GM19455 (cell line): ENCODE data around the gene ARX.

Experiments
- ATAC-seq: cut with Tn5 transposase; IDR thresholded peaks from one replicate; pipeline ENCODE4 v1.9.1; 2021; ENCODE audit not compliant: unreplicated experiment

The ARX gene

DNA sequence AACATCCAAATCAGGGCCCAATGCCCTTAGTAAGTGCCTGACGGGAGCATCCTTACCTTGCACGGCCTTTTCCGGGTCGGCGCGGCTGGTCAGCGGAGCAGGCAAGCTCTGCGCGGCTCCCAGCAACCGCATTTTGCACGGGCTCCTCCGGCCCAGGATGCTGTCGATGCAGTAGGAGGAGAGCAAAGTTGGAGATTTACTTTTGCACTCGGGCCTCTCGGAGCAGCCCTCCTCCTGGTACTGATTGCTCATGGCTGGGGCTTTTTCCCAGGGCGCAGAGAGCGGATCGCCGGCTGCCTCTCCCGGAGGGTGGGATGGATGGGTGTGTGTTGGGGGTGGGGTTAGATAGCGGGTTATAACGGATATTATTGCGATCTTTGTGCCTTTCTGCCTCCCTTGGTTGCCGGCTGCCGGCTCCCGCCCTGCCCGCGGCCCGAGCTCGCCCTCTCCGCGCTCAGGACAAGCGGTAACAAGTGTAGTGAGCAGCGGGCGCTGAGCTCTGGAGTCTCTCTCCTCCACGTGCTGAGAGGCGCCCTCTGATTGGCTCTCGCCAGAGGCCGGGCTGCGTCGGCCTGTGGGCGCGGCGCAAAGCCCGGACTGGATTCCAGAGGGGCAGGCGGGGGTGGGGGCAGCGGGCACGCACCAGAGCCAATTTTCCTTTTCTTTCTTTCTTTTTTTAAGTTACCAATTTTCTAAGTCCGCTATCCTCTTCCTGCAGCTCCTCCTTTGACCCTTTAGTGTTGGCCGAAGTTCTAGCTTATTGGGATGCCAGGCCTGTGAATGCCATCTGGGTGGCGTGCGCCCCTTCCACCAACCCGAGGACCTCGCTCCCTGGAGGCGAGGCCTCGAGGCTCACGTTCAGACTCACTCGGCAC lies at the start of gene ARX:
Gene ARX, minus strand, starts transcription at position 480 of the 875 bp plus-strand sequence. Its CDS starts 228 bp downstream, at position 252.
- ATAC-seq, result no peak

DNA sequence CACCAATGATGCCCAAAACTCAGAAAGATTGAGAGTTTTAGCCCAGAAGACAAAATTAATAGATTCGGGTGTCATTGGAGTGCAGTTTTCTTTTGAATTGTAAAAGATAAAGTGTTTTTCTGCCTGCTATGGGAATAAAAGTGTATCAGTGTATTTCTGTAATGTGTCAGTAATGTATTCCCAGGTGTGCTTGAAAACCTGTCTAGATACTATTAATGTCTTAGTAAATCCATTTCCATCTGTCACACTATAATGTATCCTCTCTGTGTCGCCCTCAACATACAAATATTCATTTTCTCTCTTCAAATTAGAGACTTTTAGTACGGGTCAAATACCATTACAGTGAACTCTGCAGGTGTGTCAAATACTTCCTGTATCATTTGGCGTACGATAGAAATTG lies 43.5 kb upstream of the ARX start:
- ATAC-seq, result no peak

DNA sequence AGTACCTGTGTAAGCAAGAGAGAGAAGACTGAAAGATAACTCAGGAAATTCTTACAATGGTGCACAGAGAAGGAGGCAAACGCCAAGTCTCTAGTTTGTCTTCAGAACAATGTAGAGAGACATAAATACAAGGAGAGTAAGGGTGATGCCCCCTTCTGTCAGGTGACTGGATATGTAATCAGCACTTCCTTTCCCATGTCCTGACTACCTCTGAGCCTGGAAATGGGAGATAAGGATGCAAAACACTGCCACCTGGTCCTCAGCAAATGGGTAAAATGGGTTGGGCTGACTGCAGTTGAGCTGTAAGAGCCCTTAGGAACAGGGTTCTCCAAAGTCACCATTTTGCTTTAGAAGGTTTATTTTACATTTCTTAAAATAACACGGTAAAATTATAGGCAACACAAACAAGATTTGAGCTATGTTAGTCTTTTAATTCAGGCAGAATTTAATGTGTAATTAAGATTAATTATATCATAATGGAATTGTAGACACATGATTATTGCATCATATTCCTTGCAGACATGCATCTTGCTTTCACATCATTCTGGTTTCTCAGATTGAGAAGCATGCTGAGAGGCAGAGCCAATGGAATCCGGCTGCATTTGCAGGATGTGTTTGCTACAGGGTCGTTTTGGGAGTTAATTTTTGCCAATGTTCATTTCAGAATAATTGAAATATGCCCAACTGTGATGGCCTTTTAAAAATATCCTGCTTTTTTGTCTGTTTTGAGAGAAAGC lies 37.2 kb upstream of the ARX start:
- no peak for ATAC-seq

DNA sequence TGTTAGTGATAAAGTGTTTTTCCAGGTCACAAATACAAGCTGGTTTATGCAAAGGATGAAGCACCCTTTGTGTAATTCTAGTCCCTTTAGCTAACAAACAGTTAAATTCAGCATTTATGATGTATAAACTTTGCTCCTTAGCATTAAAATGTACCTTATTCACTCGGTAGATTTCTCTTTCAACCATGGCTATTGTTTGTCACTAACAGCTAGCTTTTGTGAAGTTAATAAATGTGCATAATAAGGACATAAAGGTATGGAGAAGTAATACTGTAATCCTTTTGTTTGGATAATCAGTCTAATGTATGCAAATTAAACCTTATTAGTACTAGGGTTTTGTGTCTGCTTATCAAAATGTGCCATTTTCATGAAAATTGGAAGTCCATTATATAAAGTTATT lies 34.2 kb upstream of the ARX start:
- no peak for ATAC-seq

DNA sequence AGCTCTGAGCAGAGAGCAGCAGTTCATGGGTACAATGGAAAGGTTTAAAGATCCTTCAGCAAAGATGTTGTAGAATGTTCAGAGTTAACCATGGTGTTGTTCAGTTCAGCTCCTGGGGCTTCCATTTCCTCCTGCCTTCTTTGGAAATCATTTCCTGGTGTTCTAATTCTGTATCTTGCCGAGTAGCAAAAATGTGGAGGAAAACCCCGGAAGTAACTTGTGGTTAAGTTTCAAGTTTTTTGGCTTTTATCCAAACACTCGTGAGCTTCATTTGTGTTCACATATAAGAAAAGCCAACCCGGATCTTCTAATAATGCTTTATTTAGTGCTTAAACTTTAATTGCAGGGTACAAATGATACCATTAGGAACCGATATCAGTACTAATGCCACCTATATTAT lies 33.6 kb upstream of the ARX start:
- ATAC-seq, result no peak

DNA sequence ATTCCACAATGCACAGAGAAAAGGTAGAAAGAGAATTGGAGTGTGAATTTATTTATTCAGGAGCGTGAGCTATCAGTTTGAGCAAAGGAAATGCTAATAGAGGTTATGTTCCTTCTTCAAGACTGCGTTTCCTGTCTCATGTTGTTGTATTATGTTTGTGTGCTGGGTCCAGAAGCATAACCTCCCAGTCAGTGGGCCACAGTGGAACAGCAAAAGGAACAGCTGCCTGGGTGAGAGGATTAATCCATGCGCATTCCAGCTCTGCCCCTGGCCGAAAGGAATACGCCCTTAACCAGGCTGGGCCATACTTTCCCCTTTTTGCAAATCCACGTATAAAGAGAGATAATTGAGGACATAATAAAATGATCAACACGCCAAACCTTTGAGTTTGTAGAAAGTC lies 32.4 kb upstream of the ARX start:
- ATAC-seq, result no peak

DNA sequence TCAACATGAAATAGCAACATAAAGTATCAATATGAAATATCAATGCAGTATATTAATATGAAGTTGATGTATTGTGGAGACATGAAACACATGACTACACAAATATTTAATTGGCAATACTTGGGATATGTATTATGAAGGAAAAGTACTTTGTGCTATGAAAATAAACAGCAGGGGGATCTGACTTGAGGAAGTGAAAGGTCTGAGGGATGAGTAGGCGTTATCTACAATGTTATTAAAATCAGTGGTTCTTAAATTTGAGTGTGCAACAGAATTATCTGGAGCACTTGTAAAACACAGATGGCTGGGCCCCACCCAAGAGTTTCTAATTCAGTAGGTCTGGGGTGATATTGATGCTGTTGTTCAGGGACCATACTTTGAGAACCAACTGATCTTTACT lies 27.4 kb upstream of the ARX start:
- ATAC-seq, result no peak

DNA sequence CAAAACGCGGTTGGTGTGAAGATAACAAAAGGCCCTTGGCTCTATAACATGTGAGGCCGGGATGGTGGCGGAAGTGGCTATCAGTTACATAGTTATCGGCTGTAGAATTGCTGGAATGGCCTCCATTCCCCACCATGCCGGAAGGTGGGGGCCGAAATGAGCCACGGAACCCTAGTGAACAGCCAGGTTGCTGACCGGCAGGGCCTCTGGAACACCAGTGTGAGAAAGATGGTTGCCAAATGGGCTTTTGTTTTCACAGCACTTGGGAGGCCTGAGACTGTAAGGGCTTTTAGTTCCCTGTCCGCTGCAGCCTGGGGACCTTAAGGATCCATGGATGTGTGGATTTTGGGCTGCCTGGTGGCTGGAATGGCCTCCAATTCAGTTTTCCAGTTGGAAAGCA lies 23.3 kb upstream of the ARX start:
- no peak for ATAC-seq

DNA sequence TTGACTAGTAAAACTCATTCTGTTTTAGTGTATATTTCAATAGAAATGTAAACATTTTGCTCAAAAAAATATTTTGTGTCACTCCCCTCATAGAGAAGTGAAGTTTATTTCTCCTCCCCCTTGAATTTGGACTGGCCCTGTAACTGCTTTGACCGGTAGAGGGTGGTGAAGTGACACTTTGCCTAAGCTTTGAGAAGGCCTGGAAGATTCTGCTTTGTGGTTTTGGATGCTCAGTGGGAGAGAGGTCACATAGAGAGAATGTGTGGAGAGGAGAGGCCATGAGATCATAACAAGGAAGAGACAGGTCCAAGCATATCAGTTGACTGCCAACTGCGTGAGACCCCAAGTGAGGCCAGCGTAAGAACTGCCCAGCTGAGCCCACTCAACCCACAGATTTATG lies 19.1 kb upstream of the ARX start:
- ATAC-seq, result no peak

DNA sequence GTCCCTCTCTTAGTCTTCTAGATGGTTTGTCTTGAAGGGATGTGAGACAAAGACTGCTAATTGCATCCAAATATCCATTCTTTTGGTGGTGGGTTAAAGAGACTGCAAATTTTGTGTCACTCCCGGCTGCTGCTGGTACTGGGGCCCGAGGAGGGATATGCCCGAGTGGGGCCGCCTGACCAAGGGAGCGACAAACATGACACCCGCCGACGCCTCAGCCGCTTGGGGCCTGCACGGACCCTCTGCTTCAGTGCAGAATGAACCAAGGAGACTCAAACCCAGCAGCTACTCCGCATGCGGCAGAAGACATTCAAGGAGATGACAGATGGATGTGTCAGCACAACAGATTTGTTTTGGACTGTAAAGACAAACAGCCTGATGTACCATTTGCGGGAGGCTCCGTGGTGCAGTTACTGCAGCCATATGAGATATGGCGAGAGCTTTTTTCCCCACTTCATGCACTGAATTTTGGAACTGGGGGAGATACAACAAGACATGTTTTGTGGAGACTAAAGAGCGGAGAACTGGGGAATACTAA lies 13.6 kb upstream of the ARX start:
- no peak for ATAC-seq

DNA sequence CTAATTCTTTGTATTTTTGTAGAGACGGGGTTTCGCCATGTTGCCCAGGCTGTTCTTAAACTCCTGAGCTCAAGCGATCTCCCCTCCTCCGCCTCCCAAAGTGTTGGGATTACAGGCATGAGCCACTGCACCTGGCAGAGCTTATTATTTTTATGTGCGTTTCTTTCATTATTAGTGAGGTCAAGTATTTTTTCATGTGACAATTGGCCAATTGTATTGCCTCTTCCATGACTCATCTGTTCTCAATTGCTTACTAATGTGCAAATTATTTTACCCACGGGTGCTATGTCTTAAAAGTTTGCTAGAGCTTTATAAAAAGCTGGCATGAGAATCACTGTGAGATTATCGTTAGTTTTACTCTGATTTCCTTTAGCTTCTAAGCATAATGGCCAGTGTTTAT lies 13.0 kb upstream of the ARX start:
- ATAC-seq, result no peak

DNA sequence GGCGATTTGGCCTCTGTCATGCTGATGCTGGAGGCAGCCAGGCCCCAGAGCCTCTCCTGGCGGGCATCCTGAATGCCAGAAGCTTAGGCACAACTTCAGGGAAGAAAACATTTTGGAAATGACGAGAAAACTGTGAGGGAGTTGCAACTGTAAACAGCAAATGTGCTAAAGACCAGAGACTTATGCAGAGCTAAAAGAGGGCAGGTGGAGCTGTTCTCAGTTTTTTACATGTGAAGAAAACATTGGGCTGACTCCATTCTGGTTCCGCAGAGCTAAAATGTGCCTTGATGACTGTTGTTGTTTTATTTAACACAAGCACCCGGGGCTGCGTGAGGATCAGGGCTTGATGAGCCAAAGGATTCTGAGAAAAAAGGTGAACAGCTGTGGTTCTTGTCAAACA lies 10.8 kb upstream of the ARX start:
- no peak for ATAC-seq

DNA sequence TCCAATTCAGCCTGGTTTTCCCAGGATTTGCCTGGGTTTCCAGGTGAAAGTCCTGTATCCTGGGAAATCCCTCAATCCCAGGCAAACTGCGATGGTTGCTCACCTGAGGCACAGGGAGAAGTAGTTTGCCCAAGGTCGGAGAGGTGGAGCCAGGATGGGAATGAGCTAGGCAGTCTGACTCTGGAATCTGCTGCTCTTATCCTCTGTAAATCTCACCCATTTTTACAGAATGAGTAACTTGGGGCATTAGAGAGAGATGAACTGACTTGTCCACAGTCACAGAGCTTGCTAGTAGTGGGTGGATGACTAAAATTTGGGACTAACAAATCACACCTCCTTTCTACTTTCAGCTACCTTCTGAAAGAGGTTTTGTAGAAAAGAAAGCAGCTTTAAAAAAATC lies 9.8 kb upstream of the ARX start:
- no peak for ATAC-seq

DNA sequence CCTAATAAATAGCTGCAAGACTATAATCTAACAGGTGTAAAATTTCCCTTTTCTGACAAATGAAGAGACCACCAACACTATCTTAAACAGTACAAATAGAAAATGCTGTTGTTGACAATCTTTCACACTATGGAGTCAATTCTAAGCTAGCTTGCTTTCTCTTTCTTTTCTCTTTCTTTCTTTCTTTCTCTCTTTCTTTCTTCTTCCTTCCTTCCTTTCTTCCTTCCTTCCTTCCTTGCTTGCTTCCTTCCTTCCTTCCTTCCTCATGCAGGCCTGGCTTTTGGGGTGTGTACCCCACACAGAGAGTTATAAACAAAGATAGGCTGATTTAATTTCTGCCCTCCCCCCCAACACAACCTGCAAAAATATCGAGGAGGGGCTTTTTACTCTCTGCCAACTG lies 8.1 kb upstream of the ARX start:
- no peak for ATAC-seq

DNA sequence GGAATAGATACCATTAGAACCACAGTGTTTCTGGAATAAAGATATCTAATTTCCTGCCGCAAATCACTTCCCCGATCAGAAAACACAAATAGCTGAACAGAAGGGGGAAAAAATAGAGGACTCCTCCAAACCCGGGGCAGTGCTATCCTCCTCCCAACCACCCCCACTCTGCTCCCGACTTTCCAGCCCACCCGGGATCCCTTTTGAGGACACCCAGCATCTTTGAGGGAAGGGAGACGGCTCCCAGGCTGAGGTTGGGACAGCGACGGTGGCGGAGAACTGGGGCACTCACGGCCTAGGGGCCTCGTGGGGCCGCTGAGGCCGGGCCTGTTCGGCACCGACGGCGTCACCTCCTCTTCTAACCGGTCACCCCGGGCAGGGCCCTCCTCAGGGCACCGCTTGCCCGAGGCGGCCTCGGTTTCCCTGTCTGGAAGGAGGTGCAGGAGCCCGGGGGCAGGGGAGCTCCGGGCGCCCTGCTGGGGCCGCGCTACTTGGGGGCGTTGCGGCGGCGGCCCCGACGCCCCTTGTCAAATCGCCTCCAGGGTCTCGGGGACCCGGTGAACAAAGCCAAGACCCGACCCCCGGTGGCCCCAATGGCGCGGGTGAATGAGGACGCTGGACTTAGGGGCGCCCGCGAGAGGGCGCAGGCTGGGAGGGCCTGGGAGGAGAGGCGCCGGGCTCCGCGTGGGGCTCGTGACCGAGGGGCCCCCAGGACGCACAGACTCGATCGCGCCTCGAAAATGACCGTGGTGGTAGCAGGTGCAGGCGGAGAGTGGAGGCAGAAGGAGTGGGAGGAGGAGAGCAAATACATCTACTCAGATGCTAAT lies 6.9 kb upstream of the ARX start:
- no peak for ATAC-seq

DNA sequence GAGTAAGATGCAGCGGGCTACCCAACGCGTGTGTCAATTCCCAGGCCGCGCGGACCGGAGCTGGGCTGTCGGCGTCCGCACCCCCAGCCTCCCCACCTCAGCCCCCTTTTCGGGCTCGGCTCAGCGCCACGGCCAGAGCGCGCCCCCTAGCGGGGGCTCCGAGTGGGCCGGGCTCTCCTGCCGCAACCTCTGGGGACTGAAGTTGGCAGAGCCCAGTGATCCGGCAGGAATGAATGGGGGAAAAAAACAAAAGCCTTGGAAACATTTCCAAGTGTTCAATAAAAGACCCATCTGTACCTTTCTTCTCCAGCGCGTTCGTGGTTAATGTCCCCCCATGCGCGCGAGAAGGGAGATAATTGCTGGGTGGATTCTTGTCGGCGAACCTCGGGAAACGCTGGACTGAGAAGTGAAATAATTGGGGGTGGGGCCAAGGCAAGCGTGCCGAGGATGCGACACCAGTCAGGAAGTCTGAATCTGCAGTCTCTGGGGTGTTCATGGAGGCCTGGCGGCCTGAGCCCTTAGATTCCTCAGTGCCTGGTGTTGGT lies 5.2 kb upstream of the ARX start:
- peak; percentile 69 for ATAC-seq

DNA sequence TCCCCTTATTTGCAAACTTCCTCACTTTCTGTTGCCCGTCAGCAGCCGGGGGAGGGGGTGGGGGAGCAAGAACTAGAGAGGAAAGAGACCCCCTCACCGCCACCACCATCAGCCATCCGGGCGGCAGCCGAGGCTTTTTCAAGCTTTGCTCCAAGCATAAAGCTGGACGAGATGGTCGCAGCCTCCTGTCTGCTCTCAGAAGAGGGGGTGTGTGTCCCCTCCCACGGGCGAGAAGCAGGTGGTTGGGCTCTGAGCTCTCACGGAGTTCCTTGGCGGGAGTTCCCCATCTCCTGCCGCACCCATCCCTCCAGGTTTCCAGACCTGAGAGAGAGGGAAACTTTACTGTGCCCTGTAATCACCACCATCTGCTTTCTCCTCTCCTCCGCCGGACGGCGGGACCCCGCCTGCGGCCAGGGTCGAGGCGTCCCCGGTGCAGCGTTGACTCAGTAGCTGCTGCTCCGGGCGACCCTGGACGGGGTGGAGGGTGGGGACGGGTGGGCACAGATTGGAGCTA lies 4.7 kb upstream of the ARX start:
- peak; percentile 26 for ATAC-seq

DNA sequence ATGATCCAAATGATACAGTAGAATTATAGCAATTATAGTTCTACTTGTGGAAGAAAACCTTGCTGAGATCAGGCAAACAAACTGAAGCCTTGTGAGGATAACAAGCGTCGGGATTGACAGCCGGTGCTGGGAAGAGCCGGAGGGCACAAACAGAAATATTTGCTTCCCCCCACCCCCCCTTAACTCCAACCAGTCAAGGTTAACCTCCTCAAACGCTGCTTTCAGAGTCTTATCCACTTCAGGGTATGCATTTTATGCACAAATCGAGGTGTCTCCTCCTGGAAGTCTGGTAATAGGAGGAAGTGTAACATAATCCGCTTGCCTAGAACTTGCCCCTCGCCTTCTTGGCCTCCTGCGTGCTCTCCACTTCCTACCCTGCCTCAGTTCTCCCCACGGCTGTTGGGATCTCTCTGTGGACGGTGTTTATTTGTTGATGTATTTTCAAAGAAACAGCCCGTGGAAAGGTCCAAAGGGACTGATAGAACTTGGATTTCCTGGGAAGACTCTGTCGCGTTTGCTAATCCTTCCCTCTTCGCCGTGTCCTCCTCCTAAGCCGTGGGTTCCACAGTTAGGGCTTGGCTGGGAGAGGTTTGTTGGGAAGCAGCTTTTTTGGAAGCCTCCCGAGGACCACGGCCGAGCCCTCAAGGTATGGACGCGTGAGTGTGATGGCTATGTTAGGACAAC lies 4.1 kb upstream of the ARX start:
- ATAC-seq, result no peak

DNA sequence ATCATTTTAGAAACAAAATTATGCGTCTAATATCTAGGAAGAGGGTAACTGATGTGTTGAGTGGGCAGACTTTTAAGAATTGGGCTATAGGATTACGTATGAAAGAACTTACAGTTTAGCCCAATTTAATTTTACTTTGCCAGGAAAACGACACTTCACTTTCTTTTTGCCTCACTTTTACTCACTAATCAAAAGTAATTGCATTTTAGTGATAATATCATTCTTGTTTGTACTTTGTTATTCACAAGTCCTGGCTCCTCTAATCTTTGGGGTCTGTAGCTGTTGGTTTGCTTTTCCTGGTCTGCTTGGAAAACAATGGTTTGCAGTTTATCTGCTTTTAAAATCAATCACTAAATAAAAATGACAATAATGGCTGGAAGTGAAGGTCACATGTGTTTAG lies 2.9 kb upstream of the ARX start:
- ATAC-seq, result no peak

DNA sequence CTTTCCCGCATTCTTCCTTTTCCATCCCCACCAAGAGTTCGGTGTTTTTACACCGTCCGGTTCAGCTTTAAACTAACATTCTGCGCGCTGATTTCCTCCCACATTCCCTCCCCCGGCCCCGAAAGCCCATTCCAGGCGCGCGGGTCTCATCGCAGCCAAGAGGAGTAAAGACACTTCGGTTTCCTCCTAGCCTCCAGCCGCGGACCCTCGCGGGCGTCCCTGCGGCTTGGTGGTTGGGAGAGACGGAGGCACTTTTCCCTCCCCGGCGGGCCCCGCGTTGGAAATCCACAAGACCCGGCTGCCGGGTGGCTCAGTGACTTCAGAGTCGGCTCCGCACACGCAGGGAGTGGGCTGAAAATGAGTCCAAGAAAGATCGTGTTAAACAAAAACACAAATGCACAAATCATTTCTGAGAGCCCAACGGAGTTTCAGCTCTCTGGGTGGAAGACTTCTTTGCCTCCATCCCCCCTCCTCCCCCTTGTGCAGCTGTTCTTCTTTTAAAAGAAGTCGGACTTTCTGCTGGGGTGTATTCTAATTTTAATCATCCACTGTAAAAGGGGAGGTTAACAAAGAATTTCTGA lies 2.0 kb upstream of the ARX start:
- no peak for ATAC-seq
